ENCODE measurements around the gene UBAC2.
"Not testable (repeated sequence)": the region's sequence is repeated elsewhere in the genome, so short reads cannot be mapped to it uniquely, and the experiment has no call there.

The UBAC2 gene

DNA sequence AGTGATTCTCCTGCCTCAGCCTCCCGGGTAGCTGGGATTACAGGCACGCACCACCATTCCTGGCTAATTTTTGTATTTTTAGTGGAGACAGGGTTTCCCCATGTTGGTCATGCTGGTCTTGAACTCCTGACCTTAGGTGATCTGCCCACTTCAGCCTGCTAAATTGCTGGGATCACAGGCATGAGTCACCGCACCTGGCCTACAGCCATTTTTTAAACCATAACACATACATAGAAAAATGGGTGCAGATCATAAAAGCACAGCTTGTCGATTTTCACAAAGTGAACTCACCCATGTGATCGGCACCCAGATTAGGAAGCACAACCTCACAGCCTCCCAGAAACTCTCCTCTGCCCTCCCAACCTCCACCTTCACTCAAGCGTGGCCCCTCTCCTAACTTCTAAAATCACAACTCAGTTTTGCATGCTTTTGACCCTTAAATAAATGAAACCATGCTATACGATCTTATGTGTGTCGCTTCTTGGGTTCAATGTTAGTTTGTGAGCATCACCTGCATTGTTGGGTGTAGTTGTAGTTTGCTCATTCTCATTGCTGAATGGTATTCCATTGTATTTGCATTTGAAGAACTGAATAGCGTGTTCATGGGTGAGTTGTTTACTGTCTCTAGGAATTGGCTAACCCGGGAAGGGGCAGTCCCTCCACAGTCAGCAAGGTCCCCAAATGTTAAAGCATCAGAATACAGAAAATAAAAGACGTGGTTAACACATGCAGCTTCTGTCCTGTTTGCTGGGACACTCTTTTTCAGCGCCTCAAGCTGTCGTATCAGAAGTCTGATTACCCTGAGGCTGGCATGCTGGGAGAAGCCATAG, 210.2 kb downstream of the UBAC2 start:
- not testable (repeated sequence) for DNase-seq (ENCODE audit: low read depth in 1 of 2, low spot score in 1 of 2)

DNA sequence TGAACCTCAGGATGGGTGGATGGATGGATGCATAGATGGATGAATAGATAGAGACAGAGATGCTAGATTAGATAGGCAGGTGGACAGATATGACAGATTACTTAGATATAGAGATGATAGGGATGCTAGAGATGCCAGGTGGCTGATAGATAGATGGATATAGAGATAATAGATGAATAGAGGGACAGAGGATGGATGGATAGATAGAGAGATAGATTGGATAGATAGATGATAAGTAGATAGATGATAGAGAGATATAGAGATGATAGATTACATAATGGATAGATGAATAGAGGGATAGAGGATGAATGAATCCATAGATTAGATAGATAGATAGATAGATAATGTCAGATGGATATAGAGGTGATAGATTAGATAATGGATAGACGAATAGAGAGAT, 212.2 kb downstream of the UBAC2 start:
- no peak for DNase-seq (ENCODE audit: low read depth in 1 of 2, low spot score in 1 of 2)

DNA sequence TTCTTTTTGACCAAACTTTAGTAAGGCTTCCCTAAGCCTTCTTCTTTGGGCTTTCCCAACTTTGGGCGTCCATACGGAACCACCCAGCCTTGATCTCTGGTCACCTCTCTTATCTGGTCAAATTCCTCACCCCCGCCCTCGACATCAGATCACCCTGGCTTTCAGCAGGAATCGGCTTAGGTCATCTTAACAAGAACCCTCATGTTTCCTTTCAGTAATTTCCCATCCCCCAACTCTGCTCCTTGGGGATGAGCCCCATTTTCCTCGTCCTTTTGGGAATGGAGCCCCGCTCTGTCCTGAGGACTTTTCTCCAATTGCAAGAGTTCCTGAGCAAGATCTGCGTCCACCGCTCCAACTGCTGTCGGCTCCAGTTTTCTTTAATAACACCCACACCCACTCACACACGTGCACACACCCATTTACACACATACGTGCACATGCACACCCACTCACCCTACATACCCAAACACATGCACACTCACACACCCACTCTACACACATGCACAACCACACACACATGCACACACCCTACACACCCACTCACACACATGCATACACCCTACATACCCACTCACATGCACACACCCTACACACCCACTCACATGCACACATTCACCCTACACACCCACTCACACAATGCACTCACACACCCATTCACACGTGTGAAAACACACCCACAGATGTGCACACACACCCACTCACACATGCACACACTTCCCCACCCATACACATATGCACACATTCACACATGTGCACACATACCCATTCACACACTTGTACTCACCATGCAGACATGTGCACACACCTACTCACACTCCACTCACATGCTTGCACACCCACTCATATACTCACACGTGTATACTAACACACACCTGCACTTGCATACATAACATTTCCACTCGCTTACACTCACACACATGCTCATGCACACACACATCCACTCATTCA, 213.7 kb downstream of the UBAC2 start:
- no peak for DNase-seq (ENCODE audit: low read depth in 1 of 2, low spot score in 1 of 2)

- no peak for DNase-seq (ENCODE audit: low read depth in 1 of 2, low spot score in 1 of 2)
Measured at GRCh38 chr13:99415014-99415650, 214.5 kb downstream of the UBAC2 start.

- peak in 1 of 2 donors; percentile 47 for DNase-seq (ENCODE audit: low read depth in 1 of 2, low spot score in 1 of 2)
Measured at GRCh38 chr13:99415851-99416331, 215.2 kb downstream of the UBAC2 start.

DNA sequence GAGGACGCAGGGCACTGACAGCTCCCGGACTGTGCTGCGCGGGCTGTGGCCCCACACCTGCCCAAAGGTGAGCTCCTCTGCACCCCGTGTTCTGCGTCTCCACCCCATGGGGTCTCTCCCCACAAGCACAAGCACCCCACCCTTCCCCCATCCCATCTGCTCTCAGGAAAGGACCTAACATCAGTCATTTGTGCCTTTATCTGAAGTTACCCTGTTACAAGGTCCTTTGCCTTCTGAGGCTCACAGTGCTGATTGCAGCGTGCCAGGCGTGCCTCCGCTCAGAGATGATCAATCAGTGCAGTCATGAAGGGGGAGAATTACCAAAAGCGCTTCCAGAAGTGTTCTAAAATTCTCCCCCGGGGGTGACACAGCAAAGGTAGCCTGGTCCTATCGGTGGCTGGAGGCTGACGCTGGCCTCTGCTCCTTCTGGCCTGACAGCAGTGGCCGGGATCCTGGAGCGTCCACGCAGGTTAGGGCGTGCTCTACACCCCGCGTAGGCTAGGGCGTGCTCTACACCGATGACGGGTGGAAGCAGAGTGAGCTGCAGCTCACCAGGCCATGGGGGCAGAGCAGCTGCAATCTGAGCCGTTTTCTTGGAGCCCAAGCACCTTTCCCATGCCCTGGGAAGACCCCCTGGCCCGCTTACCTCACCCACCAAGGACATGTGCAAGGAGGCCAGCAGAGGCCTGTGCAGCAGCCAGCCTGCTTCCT, 215.9 kb downstream of the UBAC2 start:
- no peak for DNase-seq (ENCODE audit: low read depth in 1 of 2, low spot score in 1 of 2)

DNA sequence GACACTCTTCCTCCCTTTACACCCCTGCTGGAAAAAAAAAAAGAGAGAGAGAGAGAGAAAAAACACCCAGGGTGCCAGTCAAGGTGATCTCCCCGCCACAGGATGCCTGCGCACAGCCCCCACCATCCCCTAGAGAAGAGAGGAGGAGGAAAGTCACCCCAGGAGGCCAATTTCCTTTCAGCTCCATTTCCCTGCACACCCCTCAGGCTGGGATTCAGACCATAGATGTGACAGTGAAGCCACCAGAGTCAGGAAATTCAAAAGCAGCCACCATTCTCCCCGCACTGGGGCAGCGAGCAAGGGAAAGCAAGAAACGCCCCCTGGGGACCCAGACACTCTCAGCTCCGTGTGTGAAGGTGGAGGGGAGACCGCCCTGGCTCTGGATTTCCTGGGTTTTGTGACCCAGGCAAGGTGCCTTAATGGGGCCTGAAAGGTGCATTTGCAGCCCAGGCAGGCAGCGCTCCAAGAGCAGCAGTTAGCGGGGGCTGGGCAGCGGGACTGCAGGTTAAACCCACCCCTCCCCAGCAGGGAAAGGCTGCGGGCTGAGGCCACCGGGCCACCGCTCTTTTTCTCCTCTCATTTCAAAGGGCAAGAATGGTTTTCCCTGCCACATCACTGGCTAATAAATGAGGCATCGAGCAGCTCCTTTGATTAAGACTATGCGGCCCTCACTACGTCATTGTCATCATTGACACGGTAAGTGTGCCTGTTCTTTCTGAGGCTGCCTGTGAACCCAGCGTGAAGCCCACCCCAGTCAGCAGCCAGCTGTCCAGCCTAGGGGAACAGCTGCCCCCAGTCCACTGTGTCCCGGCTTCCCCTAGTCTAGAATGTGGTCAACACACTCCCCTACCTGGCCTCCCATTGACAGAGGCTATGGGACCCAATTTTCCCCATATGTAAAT, 216.8 kb downstream of the UBAC2 start:
- no peak for DNase-seq (ENCODE audit: low read depth in 1 of 2, low spot score in 1 of 2)

DNA sequence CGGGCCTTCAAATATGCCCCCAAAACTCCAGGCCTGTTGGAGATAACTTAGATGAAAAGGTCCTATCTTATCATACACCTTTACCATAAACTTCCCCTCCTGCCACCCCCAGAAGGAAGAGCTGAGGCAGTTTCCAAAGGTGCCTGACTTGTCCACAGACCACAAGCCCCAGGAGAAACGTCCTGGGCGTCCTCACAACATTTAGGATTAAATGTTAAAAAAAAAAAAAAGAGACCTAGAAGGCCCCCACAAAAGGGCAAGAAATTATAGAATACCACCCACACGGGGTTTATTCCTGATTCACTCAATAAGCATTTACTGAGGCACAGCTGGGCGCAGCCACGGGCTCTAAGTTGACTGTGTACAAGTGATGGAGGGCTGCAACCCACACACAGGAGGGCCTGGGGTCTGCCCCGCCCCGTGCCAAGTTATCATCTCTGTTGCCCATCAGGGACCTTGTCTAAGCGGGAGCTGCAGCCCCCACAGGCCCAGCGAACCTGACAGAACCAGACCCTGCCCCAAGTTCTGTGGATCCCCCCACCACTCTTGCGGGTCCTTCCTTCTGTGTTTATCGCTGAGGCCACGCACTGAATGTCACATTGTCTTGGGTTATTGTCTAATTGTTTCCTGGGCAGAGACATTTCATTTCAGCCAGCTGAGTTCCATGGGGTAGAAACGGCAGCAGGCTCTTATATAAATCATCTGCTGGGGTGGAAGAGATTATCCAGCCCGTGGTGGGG, 217.6 kb downstream of the UBAC2 start:
- no peak for DNase-seq (ENCODE audit: low read depth in 1 of 2, low spot score in 1 of 2)

- no peak for DNase-seq (ENCODE audit: low read depth in 1 of 2, low spot score in 1 of 2)
Measured at GRCh38 chr13:99418843-99419140, 218.1 kb downstream of the UBAC2 start.

- no peak for DNase-seq (ENCODE audit: low read depth in 1 of 2, low spot score in 1 of 2)
Measured at GRCh38 chr13:99419591-99420243, 219.1 kb downstream of the UBAC2 start.

DNA sequence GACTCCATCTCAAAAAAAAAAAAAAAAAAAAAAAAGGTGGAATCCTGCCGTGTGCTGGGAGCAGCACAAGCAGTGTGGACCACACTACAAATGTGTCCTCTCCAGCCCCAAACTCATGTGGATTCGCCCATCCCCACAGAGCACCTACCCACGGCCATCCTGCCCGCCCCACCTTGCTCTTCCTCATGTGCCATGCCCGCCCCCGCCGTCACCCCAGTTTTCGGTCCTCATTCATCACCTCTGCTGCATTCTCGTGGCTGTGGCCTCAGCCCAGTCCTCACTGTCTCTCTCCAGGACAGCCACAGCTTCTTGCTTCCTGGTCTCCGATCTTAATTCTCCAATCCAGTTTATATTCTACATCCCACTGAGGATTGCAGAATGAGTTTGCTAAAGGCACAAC, 220.6 kb downstream of the UBAC2 start:
- DNase-seq (ENCODE audit: low read depth in 1 of 2, low spot score in 1 of 2), result no peak

DNA sequence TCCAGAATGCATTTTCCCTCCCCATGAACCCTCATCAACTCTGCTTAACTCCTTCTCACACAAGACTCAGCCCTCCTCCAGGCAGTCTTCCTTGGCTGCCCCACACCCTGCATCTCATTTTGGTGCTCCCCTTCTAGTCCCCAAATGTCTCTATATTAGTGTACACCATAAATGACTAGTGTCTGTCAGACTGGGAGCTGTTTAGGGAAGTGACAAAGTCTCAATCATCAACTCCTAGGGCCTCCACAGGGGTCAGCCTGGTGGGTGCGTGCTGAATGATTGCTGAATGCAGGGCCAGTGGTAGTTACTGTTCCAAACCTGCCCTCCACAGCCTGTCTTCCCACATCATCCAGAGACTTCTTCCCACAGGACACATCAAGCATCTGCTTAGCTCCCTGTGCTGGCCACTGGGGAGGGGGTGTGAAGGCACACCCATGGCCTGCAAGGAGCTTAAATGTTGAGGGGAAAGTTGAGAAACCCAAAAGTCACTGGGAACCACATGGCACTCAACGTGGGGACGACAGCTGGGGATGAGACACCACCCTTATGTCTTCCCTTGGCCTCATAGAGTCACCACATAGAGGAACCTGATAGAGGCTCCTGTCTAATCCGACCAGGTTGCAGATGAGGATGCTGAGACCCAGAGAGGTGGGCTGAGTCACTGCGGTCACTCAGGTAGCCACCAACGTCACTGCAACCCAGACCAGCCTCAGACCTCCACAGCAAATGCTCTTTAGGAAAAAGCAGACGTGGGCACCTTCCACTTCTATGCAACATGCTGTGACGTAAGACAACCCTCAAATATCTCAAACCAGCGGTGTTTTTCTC, 221.3 kb downstream of the UBAC2 start:
- DNase-seq (ENCODE audit: low read depth in 1 of 2, low spot score in 1 of 2), result no peak

DNA sequence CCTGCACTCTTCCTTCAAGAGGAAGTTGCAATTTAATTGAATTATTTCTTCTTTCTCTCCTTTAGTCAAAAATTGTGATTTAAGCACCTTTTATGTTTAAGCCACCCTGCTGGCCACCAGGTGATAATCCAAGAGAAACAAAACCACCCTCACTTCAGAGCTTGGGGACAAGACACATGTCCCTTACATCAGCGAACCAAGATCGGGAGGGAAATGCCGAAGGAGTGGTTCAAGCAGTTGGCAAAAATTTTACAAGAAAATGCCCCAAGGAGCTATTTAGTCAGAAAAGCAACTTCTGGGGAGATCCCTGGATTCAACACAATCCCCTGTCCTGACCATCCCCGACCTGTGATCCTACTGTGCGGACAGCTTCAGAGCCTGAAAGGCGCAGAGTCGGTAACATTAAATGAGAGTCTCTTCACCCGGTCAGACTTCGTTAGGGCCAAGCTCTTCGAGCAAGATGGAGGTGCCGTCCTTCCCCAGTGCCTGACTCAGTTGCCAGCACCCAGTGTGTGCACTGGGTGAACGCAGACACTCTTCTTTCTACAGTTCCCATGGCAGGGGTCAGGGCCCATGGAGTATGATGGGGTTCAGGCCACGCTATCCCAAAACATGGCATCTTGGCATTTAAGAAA, 222.0 kb downstream of the UBAC2 start:
- DNase-seq (ENCODE audit: low read depth in 1 of 2, low spot score in 1 of 2), result no peak

GRCh38 chr13:99425485-99426341, 225.1 kb downstream of the UBAC2 start:
- DNase-seq (ENCODE audit: low read depth in 1 of 2, low spot score in 1 of 2), result no peak

DNA sequence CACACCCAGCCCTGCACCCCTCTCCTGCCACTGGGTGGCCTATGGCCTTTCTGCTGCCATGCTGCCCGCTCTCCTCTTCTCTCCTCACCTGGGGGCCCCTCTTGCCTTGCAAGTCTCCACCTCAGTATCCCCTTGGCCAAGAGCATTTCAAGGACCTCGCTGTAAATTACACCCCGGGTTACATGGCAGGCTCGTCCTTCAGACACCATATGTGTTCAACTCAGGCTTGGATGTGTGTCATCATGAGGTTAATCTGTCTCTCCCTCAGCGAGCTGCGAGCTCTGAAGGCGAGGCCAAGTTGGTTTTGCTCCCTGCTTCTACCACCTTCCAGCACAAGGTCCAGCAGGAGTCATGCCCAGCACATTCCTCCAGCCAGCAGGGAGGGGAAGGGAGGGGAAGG, 225.8 kb downstream of the UBAC2 start:
- no peak for DNase-seq (ENCODE audit: low read depth in 1 of 2, low spot score in 1 of 2)

GRCh38 chr13:99429670-99430069, 229.0 kb downstream of the UBAC2 start:
- no peak for DNase-seq (ENCODE audit: low read depth in 1 of 2, low spot score in 1 of 2)

All from stimulated activated CD4-positive, alpha-beta T cell treated with anti-CD3 and anti-CD28 coated beads, Interleukin-15, amount 100 ng/mL, for 1 hour (primary cell).